ENCODE measurements around the gene SEMA4D.

- TF ChIP-seq, protein P1, sequence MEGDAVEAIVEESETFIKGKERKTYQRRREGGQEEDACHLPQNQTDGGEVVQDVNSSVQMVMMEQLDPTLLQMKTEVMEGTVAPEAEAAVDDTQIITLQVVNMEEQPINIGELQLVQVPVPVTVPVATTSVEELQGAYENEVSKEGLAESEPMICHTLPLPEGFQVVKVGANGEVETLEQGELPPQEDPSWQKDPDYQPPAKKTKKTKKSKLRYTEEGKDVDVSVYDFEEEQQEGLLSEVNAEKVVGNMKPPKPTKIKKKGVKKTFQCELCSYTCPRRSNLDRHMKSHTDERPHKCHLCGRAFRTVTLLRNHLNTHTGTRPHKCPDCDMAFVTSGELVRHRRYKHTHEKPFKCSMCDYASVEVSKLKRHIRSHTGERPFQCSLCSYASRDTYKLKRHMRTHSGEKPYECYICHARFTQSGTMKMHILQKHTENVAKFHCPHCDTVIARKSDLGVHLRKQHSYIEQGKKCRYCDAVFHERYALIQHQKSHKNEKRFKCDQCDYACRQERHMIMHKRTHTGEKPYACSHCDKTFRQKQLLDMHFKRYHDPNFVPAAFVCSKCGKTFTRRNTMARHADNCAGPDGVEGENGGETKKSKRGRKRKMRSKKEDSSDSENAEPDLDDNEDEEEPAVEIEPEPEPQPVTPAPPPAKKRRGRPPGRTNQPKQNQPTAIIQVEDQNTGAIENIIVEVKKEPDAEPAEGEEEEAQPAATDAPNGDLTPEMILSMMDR (IDR thresholded peaks at IDR 0.05), result no peak
- TF ChIP-seq POLR2A (IDR thresholded peaks at IDR 0.05) (no peak), EP300 (IDR thresholded peaks at IDR 0.05) (no peak)
Observed at GRCh38 chr9:89512382-89512781, 14.5 kb upstream of the SEMA4D start.
